ENCODE data around the gene PCK1.

Gene PCK1

DNA sequence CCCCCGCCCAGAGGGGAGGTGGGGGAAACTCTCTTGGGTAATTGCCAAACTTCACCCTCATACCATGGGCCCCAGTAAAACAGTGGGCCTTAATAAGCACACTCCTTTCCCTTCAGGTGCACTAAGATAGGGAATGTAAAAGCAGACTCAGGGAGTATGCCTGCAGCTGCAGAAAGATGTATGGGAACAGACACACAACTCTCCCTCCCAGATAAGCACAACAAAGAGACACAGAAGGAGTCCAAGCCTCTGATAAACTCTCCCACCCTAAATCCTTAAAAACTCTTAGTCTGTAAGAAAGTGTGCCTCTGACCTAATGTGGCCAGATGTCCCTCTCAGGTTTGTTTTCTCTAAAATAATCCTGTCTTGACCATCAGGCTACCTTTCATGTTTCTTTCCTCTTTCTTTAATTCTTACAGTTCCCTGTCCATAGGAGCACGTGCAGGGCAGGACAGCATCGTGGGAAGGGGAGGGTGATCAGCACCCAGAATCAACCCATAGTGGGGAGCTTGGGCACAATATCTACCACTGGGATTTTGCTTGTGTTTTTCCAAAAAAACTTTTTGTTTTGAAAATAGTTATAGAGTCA is 24.7 kb upstream of the PCK1 start:
- DNase-seq (ENCODE audit: extremely low read depth in 1 of 2, low read depth in 1 of 2), result no peak

DNA sequence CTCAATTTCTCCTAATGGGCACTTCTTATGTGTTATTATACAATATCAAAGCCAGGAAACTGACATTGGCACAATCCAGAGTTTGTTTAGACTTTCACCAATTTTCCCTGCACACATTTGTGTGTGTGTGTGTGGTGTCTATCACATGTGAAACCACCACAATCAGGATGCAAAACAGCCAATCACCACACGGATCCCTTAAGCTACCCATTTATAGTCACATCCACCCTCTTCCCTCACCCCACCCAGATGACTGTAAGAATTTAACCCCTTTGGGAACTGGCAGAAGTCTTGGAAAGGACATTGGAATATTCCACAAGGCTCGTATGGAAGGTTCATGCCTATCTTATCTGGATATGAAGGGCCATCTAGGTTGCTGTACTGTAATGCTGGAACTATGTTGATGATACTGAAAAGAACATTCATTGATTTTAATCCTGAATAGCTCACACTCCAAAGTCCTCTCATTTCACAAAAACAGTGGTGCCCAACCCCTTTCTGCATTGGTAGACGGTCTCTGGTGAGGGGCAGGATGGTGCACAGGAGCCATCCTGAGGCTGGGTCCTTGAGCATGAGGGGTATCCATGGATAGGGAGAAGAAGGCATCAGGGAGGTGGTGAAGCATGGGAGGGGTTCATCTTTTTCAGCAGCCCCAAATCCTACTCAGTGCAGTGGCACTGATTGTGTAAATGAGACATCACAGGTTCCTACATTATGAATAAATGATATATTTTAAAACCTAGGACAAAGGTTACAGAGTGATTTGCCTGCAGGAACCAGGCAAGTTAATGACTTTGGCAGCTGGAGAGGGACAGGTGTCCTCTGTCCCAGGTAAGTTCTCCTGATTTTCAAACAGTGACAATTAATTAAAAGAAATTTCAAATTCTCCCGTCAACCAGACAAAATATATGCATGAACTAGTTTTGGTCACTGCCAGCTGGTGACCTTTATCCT is 23.9 kb upstream of the PCK1 start:
- no peak for DNase-seq (ENCODE audit: extremely low read depth in 1 of 2, low read depth in 1 of 2)

DNA sequence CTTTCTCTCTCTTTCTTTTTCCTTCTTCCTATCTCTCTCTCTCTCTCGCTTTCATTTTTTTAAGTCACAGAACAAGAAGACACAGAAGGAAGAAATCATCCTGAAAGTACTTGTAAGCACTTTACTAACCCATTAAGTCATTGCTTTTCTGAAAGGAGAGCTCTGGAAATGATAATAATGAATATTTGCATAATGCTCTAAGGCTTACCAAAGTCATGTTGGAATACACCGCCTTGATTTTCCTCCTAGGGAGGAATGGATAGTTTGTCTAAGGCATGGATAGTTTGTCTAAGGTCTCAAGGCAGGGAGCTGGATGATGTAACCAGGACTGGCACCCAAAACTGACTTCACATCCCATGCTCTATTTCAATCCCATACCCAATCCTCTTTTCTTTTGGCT is 23.1 kb upstream of the PCK1 start:
- DNase-seq (ENCODE audit: extremely low read depth in 1 of 2, low read depth in 1 of 2), result no peak

DNA sequence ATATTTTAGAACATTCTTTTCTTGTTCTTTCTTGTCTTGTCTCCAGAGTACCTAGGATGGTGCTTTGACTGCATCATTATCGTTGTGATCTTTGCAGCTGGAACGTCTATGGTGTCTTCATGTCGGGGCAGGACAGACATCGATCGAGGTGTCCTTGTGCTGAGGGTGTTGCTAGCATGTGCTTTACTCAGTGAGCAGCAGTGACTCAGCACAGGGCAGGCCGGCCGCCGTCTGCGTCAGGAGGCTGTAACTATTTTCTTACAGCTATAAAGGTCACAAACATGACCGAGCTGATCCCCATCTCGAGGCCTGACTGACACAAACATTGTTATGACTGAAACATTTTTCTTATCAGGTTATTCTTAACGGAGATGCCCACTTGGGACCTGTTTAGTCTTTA is 21.0 kb upstream of the PCK1 start:
- no peak for DNase-seq (ENCODE audit: extremely low read depth in 1 of 2, low read depth in 1 of 2)

DNA sequence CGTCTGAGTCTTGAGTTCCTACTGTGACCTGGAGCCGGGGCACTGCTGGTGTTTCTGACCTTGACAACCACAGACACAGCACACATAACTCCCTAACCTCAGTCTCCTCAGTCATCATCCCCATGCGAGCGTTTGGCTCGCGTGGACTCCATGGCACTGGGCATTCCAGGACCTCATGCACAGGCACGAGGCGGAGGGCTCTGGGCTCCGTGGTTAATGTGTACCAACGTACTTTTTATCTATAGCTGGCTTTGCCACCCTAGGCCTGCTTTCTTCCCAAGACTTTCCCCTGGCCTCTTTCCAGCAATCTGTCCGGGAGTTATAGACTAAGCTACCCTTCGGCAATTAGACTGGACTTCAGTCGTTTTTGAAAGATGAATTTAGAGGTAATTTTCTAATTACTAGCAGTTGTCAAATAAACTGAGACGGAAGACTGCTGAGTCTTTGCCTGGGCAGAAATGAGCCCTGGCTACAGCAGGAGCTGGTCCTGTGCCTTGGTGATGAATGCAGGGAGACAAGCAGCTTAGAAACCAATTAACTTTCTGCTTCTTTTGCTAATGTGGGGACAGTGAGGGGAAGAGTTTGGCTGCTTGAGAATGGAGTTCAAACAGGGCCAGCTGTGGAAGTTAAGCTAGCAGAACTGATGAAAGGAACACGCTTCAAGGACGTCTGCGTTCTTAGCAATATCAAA is 19.9 kb upstream of the PCK1 start:
- DNase-seq (ENCODE audit: extremely low read depth in 1 of 2, low read depth in 1 of 2), result no peak

DNA sequence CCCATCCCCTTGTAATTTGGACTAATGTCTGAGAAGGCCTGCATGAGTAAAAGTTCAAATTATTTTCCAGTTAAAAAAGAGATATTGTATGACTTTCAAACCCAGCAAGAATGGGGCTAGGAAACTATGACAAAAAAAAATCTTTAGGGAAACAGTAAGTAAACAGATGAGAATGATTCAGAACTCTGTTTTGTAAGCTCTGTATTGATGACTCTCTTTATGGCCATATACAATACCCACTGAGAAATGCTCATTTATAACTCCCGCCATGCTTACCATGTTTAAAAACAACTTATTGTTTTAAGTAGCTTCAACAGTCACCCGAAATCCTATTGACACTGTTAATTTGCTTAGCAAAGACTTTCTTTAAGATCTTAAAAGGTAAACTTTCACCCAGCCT is 17.2 kb upstream of the PCK1 start:
- DNase-seq (ENCODE audit: extremely low read depth in 1 of 2, low read depth in 1 of 2), result no peak

DNA sequence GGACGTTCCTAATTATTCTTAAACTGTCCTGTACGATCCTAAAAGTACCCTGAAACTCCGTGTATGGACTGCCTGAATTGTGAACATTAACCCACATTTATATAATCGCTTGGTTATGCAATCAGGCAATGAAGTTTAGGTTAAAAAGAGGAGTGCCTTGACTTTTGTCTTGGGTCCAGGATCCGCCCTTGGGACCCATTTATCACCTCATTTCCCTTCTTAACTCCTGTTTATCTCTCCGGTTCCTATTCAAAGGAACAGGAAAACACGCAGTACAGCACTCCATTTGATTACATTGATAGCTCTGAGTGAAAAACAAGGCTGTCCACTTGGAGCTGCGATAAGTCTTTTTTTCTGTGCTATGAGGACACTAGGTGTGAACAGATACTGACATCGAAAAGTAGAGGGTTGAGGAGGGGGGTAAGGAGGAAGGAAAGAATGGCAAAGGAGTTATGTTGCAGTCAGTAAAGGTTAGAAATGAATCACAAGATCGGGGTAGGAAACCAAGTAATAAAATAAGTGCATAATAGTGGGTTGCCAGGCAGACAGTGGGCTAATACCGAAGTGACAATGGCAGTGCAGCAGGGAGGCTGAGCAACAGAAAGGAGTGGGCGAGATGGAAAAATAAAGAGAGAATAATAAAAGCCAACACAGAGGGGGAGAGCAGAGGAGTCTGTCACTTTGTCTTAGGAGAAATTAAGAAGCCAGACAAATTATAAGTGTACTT is 15.9 kb upstream of the PCK1 start:
- DNase-seq (ENCODE audit: extremely low read depth in 1 of 2, low read depth in 1 of 2), result no peak

DNA sequence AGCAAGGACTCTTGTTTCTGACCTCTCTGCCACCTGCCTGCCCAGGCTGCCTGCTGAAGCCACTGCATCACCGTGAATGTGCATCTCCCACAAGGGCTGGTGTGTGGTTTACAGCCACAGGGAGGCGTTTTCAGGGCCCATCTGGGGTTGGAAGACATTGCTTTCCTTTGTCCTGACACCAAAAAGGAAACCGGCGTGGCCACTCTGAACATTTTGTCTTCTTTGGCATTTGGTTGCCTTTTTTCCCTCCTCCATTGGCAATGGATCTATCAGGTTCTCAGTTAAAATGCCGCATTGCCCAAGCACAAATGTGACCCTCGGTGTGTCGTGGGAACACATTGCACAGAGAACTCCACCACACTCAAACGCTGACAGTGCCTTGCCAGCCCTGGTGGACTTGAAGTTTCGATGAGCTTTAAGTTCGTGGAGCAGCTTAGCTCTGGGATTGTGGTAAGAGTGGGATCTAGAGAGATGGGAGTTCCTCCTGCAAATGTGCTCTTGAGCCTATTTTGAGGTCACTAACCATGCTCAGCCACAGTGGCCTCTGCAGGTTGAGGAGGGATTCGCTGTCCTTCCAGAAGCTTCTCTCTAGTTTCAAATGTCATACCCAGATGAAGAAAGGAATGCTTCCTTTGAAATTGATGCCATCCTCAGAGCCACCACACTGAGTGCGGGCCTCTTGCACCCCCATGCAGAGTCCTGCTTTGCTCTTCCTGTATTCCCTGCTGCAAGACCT is 14.8 kb upstream of the PCK1 start:
- DNase-seq (ENCODE audit: extremely low read depth in 1 of 2, low read depth in 1 of 2), result no peak

DNA sequence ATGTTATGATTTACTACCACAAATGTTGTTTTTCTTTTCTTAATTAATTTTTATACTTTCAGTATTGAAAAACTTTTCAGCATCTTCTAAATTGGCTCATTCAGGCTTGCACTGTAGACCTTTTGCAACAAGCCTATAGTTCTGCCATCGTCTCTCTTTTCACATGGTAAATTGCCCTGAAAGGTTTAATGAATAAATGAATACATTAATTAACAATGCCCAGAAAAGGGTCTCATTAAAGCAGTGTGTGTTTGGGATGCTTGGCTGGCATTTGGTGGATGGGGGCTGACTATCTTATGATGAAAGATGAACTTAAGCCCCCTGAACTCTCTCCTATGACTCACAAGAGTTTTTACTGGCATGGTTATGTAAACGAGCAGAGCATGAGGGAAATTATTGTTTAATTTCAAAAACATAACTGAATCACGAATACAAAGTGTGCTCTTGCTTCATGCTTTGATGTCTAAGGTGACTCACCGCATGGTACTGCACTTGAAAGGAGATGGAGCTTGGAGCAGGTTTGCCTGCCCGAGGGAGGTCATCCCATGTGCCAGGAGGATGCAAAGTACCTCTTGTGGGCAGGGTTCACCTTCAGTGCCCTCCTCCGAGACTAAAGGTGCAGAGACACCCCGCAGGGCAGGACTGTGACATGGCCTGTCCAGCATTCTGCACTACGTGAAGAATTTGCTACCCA is 13.8 kb upstream of the PCK1 start:
- no peak for DNase-seq (ENCODE audit: extremely low read depth in 1 of 2, low read depth in 1 of 2)

DNA sequence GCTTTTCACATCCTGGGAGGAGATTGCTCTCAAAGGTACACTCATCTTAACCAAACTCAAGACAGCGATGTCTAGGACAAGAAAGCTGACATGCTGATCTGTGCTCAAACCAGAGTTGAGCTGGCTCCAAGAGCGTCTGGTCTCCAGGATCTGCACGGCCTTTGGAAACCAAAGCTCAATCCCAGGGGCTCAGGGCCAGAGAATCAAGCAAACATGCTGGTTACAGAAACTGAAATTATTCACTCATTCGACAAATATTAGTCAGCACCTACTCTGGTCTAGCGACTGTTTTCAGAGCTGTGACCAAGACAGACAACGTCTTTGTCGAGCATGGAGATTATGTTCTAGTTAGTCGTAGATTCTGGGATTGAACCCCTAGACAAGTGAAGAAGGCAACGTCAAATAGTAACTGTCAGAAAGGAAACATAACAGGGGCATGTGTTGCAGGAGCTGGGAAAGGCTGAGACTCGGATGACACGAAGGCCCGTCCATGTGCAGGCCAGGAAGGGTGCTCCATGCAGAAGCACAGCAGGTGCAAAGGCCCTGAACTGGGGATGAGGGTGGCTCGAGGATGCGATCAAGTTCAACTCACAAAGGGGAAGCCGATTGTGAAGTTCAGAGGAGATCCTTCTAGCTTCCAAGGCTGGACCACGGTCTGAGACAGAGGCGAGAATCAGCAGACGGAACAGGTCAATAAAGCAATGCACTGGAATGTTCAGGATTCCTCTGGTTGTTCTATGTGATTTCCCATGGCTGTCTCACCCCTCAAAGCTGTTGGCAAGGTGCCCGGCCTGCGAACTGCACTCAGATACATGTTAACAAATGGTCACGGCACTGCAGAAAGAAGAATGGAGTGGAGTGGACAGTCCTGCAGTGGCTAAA is 12.5 kb upstream of the PCK1 start:
- DNase-seq (ENCODE audit: extremely low read depth in 1 of 2, low read depth in 1 of 2), result no peak

DNA sequence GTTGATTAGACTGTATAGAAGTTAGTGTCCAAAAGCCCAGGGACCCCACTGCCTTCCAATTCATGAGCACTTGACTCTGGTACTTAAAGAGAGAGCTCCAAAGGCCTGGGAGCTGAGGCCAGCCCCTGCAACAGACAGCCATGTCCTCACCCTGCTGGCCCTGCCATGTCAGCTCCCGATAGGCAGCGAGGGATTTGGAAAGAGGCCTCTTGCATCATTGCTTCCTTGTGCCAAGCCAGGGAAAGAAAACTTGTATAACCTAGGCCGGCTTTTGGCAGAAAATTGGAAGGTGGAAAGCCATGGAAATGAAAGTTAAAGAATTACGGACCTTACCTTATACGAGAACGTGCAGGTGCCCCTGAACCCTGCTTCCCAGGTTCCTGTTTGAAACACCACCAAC is 8.4 kb upstream of the PCK1 start:
- no peak for DNase-seq (ENCODE audit: extremely low read depth in 1 of 2, low read depth in 1 of 2)

DNA sequence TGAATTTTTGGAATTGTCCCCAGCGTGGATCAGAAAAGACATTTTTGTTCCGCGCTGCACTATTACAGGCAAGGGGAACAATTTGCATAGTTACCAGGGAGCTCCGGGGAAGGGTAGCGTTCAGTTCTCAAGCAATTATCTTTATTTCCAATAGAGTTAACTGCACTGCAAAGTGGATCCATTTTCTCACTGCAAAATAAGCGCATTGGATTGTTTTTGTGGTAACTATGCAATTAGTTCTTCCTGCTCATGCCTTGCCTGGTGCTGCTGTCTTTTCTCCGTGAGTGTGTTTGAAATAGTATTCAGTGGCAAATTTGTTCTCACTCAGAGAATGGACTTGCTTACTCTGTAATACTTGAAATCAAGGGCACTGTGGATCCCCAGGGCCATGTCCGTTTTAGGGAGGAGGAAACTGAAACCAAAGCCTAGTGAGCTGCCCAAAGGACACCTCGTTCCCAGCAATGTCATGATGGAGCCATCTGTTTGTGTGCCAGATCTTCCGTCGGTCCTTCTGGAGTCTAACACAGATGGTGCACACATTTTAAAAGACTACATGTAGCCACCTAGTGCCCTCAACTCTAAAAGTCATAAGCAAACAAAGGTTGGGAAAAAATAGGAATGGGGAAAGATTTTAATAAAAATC is 7.4 kb upstream of the PCK1 start:
- DNase-seq (ENCODE audit: extremely low read depth in 1 of 2, low read depth in 1 of 2), result no peak

DNA sequence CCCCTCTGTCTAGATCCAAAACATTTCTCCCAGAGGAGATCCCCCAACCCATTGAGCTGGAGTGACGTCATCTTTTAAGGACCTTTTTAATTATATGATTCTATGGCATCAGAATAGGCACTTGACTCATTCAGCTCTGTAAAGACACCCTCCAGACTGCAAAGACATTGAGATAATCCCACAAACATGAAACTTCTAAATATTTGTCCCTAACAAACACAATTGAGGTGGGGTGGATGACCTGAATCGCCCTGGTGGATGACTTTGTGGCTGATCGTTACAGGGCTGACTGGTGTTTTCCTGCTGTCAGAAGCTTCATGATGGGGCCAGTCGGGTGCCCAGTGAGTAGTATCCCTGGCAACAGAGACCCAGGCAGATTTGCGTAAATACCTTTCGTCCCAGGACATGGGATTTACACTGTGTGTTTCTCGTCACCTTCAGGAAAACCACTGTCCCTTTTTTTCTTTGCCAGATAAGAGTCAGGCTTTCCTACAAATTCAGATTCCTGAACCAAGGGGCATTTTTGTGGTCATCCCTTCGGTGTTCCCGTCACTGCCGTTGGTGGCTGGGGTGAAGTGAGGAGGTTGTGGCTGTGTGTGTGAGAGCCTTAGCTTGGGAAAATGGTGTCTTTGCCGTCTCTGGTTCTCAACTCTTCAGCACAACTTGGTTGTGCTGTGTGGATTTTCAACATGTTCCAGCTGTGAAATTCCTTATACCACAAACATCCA is 5.3 kb upstream of the PCK1 start:
- no peak for DNase-seq (ENCODE audit: extremely low read depth in 1 of 2, low read depth in 1 of 2)

DNA sequence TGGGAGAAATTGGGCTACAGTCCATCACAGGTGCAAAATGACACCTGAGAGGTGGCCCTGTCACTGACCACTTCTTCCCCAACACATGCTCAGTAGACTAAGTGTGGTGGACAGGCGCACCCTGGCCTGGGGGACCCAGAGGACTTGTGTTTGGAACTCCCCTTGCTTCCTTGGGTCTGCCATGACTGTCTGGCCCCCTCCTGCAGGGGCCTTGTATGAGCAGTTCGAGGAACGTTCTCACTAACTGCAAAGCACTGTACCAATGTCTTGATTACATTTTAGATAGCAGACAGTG is 4.0 kb upstream of the PCK1 start:
- DNase-seq (ENCODE audit: extremely low read depth in 1 of 2, low read depth in 1 of 2), result no peak

DNA sequence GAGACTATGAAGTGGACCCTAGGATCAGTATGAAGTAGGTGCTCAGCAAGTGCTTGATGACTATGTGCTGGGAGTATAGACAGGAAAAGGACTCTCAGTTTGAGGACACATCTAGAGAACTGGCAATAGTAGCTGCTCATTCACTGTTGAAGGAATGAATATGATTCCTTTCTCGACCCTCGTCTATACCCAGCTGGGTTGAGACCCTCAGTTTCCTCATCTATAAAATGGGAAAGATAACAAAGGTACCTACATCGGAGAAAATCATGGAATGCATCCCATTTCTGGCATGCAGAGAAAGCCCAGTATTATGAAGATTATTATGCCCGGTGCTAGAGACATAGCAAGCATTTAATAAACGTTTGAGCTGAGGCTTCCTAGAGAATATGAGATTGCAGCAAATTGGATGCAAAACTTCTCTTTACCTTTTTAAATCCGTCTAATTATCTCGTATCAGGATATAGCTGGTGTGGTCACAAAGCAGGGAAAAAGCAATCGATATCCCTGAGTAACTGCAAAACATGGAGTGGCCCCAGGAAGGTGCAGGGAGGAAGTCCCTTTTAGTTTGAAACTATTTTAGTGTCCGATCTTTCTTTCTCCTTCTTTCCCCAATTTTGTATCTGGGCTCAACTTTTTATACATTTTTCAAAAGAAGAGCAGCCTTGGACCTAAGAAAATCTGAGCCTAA is 2.8 kb upstream of the PCK1 start:
- no peak for DNase-seq (ENCODE audit: extremely low read depth in 1 of 2, low read depth in 1 of 2)

DNA sequence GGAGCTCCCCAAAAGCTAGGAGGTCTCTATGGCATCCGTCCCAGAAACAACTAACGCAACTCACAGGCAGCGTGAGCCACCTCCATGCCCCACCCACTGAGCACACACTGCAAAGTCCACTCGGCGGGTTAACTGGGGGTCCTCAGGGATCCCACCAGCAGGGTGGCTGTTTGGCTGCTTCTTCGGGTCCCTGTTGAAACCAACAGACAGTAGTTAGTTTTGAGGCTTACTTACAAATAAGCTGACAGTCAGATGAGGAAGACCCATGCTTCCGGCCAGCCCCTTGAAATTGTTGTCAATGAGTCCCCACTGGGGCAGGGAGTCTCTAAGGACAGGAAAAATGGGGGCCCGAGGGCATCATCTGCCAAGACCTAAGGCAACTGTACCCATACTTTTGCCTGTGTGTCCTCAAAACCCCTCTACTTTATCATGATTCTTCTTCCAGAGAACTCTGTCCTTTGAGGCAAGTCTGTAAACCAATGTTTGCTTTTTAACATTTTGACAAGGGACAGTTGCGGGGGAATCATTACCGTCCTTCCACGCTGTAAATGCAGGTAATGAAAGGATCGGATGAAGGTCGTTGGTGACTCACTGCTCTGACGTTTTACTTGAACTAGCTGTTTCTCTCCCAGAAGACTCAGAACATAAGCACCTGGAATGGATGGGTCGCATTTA is 2.2 kb upstream of the PCK1 start:
- no peak for DNase-seq (ENCODE audit: extremely low read depth in 1 of 2, low read depth in 1 of 2)

DNA sequence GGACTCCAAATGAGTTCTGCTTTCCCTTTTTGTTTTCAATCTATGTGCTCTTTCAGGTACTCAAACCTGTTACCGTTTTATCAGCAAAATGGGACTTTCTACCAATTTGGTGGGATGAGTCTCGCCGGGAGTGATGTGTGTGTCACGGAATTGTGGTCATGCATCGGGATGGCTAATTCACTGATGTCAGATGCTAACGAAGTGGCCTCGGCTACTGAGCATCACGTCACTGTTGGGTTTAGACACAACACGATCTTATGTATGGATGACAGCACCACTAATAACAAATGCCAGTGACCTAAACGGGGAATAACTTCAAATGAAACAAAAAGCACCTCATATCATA is 1.6 kb upstream of the PCK1 start:
- DNase-seq (ENCODE audit: extremely low read depth in 1 of 2, low read depth in 1 of 2), result no peak

All from activated CD8-positive, alpha-beta memory T cell treated with anti-CD3 and anti-CD28 coated beads for 1 hour (primary cell).